ENCODE measurements around the gene ADAMTS2. TPM values are rescaled to one million over a fixed set of nuclear protein-coding genes. Genes with fewer than 3 reads are reported as not detected.
"Not testable (repeated sequence)": the region's sequence is repeated elsewhere in the genome, so short reads cannot be mapped to it uniquely, and the experiment has no call there.

Gene ADAMTS2
- total and polyA plus RNA-seq, 12 donors, result 4.3 to 70.3 (median 22.4) TPM

DNA sequence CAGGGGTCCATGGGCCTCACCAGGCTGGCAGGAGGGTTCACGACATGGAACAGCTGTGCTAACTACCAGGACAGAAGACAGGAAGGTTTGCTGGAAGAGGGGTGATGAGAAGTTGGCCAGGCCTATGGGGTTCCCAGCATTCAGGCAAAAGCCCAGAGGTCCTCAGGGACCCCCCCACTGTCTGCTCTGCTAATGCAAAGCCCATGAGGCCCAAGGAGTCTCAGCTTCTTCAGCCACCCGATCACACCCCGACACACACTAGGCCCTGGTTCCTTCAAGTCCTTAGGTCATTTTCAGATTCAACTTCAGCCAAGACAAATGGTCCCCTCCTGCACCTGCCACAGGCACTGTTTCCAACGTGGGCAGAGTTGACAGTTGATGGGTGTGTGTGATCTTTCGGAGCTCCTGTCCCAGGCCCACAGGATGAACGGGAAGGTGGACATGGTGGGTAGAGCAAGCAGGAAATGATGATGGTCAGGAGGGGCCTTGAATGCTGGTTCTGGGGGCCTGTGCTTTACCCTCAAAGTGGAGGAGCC lies 20.4 kb downstream of the ADAMTS2 start:
- H3K27ac ChIP-seq, result no peak overlapping the region
- DNase-seq, result peak in 2 of 7 donors; percentile 1 to 3
- intact Hi-C loops (cut with DNase I), result no loop called here
- no peaks in the 10 kb centered on the region for H3K4me1 ChIP-seq (replicated peaks in 1 of 2)
- TF ChIP-seq, protein P1, sequence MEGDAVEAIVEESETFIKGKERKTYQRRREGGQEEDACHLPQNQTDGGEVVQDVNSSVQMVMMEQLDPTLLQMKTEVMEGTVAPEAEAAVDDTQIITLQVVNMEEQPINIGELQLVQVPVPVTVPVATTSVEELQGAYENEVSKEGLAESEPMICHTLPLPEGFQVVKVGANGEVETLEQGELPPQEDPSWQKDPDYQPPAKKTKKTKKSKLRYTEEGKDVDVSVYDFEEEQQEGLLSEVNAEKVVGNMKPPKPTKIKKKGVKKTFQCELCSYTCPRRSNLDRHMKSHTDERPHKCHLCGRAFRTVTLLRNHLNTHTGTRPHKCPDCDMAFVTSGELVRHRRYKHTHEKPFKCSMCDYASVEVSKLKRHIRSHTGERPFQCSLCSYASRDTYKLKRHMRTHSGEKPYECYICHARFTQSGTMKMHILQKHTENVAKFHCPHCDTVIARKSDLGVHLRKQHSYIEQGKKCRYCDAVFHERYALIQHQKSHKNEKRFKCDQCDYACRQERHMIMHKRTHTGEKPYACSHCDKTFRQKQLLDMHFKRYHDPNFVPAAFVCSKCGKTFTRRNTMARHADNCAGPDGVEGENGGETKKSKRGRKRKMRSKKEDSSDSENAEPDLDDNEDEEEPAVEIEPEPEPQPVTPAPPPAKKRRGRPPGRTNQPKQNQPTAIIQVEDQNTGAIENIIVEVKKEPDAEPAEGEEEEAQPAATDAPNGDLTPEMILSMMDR (IDR thresholded peaks at IDR 0.05), result no peak
- TF ChIP-seq POLR2A (IDR thresholded peaks at IDR 0.05), result no peak
- no peaks in the 10 kb centered on the region for H3K9me3 ChIP-seq (replicated peaks in 1 of 3)
- H3K36me3 ChIP-seq (replicated peaks in 1 of 2), result no peaks in the 10 kb centered on the region
- no peaks in the 10 kb centered on the region for H3K27me3 ChIP-seq
- 76 to 81% (median 79%) methylated on average over 6 of the region's 6 CpGs for WGBS, 4 donors
- no peak overlapping the region for H3K4me3 ChIP-seq

DNA sequence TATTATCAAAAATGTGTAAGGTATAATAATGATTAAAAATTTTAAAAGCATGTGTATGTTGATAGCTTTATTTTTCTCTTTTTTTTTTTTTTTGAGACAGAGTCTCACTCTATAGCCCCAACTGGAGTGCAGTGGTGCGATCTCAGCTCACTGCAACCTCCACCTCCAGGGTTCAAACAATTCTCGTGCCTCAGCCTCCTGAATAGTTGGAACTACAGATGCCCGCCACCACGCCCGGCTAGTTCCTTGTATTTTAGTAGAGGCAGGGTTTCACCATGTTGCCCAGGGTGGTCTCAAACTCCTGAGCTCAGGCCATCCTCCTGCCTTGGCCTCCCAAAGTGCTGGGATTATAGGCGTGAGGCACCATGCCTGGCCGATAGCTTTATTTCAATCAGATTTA lies 20.9 kb downstream of the ADAMTS2 start:
- DNase-seq, result peak in 2 of 7 donors; percentile 2 to 8
- WGBS, 4 donors, result 82 to 91% (median 85%) methylated on average over 7 of the region's 7 CpGs

DNA sequence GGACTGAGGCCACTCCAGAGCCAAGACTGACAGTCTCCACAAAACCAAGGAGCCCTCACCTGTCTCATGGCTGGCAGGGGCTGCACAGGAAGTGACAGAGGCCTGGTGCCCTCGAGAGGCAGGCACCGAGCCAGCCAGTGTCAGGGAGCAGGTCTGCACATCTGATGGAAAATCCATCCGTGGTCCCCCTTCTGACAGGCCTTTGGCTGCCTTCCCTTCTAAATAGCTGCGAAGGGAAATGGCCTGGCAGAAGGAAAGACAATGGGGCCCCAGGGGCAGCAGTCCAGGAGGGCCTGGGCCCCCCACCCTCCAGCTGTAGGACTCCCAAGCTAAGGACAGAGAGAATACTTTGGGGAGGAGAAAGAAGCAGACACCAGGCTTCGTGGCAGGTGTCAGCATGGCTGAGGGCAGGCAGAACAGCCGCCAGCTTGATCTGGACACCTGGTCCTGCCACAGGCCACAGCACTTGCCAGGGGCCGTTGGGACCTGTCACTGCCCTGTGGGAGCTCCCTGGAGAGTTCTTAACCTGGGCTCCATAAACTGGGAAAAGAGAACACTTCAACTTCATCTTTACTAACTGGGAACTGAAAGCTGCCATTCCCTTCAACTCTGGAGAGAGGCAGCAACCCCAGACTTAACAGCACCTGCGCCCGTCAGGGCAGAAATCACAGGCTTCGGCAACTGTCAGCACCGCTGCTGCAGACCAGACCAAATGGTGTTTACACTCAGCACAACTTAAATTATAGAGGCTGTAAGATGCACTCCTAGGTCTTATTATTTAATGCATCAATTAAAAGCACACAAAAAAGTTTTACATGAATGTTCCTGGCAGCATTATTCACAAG lies 22.0 kb downstream of the ADAMTS2 start:
- intact Hi-C loops (cut with DNase I), result no loop called here

More for the DNA sequence above, 20.9 kb downstream of the ADAMTS2 start:
- H3K36me3 ChIP-seq (replicated peaks in 1 of 2); H3K27me3 ChIP-seq; H3K9me3 ChIP-seq (replicated peaks in 1 of 3); H3K4me3 ChIP-seq; H3K4me1 ChIP-seq (replicated peaks in 1 of 2); H3K27ac ChIP-seq; intact Hi-C loops (cut with DNase I): not testable (repeated sequence)

DNA sequence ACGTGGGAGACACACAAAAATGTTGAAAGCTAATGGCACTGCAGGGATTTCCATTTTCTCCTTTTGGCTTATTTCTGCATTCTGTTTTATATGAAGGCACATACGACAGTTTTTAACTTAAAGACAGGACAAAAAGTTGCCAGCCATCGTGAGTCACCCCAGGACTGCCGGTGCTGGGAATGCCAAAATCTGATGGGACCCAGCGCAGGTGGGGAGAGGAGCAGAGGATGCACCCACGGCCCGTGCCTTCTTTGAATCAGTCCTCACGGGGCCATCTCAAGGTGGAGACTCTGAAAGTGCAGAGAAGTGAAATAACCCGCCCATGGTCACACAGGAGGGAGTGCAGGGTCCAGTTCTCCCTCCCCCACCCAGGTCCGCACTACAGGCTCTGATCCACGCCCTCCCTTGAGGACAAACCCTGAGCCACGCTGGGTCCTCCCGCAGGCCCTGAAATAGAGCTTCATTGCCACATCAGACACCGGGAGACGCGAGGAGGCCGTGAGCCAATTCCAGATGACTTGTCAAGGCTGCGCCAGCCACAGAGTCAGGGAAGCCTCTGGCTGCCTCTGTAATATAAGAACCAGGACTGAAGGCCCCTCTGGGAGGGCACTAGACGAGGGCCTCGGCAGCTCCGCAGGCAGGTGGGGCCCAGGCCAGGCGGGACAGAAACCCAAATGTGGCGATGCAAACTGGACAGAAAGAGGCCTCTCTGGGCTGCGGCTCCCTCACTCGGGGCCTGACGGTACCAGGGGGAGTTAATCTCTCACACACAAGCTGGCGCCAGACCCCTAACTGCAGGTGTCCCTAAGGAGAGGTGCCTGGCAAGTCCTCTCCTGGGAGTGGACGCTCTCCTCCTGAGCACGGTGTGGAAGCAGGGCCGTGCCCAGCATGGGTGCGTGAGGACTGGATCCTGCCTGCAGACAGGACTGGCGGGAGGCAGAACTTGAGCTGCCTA lies 22.9 kb downstream of the ADAMTS2 start:
- H3K4me1 ChIP-seq (replicated peaks in 1 of 2), result no peaks in the 10 kb centered on the region
- intact Hi-C loops (cut with DNase I), result no loop called here
- H3K36me3 ChIP-seq (replicated peaks in 1 of 2), result no peaks in the 10 kb centered on the region
- H3K27me3 ChIP-seq, result no peaks in the 10 kb centered on the region
- H3K9me3 ChIP-seq (replicated peaks in 1 of 3), result no peaks in the 10 kb centered on the region
- peak in 3 of 7 donors; percentile 47 to 63 (median 55) for DNase-seq
- H3K27ac ChIP-seq, result no peak overlapping the region
- TF ChIP-seq, protein P1 (IDR thresholded peaks at IDR 0.05), result no peak
- no peak for TF ChIP-seq POLR2A (IDR thresholded peaks at IDR 0.05)
- no peak overlapping the region for H3K4me3 ChIP-seq
- WGBS, 4 donors, result 56 to 75% (median 65%) methylated on average over 13 to 32 of the region's 32 CpGs

More for the DNA sequence above, 22.0 kb downstream of the ADAMTS2 start:
- 54 to 75% (median 62%) methylated on average over 7 to 11 of the region's 11 CpGs for WGBS, 4 donors
- no peaks in the 10 kb centered on the region for H3K27me3 ChIP-seq
- no peak overlapping the region for H3K27ac ChIP-seq
- no peak for TF ChIP-seq POLR2A (IDR thresholded peaks at IDR 0.05)
- TF ChIP-seq, protein P1 (IDR thresholded peaks at IDR 0.05), result no peak
- no peaks in the 10 kb centered on the region for H3K36me3 ChIP-seq (replicated peaks in 1 of 2)
- no peaks in the 10 kb centered on the region for H3K9me3 ChIP-seq (replicated peaks in 1 of 3)
- peak in 1 of 7 donors; percentile 7 for DNase-seq
- no peak overlapping the region for H3K4me3 ChIP-seq
- H3K4me1 ChIP-seq (replicated peaks in 1 of 2), result no peaks in the 10 kb centered on the region
